Measurements from ENCODE around the gene ZNF550.

ZNF550 gene

DNA sequence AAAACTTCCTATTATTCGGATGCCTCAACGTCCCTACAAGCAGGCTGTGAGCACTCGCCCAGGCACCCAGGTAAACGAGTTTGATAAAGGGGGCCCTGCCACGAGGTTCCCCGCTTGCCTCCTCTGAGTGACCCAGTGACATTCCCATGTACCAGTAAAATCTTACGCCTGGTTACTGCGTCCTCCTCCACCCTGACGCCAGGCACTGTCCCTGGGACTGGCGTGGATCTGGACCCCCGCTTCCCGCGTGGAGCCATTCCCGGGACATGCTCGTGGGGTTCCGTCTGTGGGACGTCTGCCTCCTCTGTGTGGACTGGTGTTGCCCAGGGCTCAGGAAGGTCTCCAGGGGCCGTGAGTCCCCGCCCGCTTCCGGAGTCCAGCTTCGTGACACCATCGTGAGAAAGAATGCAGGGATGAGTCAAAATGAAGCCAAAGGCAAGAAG lies 407 bp upstream of the ZNF550 start:
- TF ChIP-seq CTCF (IDR thresholded peaks at IDR 0.05; ENCODE audit: extremely low read depth, missing control alignments), result no peak
- no peak for DNase-seq (ENCODE audit: low spot score)

- TF ChIP-seq CTCF (IDR thresholded peaks at IDR 0.05; ENCODE audit: extremely low read depth, missing control alignments), result no peak
- DNase-seq (ENCODE audit: low spot score), result peak; percentile 45
Measured at GRCh38 chr19:57559008-57559403, 657 bp downstream of the ZNF550 start.

GRCh38 chr19:57558525-57558924 lies 1.1 kb downstream of the ZNF550 start:
- TF ChIP-seq CTCF (IDR thresholded peaks at IDR 0.05; ENCODE audit: extremely low read depth, missing control alignments), result no peak
- no peak for DNase-seq (ENCODE audit: low spot score)

DNA sequence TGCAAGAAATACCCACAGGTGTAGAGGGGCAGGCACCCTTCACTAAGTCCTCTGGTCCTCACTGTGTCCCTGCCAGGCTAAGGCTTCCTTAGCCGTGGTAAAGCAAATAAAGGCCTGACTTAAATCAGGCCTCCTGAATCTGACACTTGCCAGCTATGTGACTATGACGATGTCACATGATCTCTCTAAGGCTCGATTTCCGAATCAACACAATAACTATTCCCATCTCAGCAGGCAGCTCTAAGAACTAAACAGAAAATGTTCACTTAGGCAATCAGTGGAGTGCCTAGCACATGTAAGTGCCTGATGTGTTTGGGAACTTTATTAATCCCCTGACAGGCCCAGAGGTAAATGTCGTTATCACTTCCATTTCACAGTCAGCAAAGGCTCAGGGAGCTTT lies 2.0 kb downstream of the ZNF550 start:
- no peak for TF ChIP-seq CTCF (IDR thresholded peaks at IDR 0.05; ENCODE audit: extremely low read depth, missing control alignments)
- DNase-seq (ENCODE audit: low spot score), result no peak

DNA sequence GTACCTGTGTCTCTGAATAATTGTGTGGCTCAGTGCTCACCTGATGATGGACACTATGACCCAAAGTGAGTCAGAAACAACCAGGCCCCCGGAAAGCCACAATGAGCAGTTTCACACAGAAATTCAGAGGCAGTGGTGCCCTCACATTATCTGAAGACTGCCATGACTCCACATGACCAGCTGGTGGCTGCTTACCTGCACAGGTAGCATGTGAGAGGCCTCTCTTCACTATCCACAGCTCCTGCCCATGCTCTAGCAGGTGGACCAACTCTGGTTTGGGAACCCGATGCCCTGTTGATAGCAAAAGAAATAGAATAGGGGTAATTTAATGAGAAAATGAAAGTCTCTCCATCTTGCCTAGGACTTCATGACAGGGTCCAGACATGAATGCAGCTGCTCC lies 7.2 kb downstream of the ZNF550 start:
- DNase-seq (ENCODE audit: low spot score), result no peak
- no peak for TF ChIP-seq CTCF (IDR thresholded peaks at IDR 0.05; ENCODE audit: extremely low read depth, missing control alignments)

DNA sequence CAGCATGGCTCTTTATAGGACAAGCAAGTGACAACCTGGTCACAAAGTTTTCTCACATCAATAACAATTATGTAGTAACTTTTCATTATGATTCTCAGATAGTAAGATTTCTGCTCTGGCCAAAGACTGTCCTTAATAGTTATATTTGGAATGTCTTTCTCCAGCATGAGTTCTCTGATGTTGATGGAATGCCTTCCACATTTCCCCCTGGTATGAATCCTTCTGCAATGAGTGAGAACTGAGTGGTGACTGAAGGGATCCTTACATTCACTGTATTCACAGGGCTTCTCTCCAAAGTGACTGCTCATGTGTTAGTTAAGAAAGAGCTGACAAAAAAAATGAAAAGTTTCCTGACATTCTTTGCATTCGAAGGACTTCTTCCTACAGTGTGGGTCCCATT lies 13.2 kb downstream of the ZNF550 start:
- TF ChIP-seq CTCF (IDR thresholded peaks at IDR 0.05; ENCODE audit: extremely low read depth, missing control alignments), result no peak
- no peak for DNase-seq (ENCODE audit: low spot score)

DNA sequence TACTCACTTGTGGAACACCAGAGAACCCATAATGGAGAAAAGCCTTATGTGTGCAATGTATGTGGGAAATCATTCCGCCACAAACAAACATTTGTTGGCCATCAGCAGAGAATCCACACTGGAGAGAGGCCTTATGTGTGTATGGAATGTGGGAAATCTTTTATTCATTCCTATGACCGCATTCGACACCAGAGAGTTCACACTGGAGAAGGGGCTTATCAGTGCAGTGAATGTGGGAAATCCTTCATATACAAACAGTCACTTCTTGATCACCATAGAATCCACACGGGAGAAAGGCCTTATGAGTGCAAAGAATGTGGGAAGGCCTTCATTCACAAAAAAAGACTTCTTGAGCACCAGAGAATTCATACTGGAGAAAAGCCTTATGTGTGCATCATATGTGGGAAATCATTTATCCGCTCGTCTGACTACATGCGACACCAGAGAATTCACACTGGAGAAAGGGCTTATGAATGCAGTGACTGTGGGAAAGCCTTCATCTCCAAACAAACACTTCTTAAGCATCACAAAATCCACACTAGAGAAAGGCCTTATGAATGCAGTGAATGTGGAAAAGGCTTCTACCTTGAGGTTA lies 21.6 kb downstream of the ZNF550 start:
- no peak for TF ChIP-seq CTCF (IDR thresholded peaks at IDR 0.05; ENCODE audit: extremely low read depth, missing control alignments)
- DNase-seq (ENCODE audit: low spot score), result no peak
